ENCODE measurements around the gene SLC25A25.

DNA sequence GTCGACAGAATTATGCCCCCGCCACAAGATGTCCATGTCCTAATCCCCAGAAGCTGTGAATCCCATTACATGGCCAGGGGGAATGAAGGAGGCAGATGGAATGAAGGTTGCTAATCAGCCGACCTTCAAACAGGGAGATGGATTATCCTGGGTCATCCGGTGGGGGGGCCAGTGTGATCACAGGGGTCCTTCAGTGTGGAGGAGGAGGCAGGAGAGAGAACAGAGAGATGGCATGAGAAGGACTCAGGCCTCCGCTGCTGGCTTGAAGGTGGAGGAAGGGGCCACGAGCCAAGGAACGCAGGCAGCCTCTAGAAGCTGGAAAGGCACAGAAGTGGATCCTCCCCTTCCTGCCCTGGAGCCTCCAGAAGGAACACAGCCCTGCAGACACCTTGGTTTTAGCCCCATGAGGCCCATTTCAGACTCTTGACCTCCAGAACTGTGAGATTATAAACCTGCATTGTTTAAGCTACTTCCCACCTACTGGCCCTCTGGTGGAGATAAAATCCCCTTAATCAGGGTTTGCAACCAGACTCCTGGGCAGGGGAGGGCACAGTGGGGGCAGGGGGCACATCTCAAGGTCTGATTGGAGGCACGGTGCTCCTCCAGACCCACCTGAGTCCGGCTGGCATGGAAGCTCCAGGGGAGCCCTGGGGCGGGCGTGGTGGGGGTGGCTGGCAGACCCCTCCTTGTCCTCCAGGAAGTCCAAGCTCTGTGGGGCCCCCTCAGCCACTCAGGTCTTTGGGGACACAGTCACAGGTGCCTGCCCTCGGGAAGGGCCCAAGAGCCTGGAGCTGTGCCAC is 45.7 kb downstream of the SLC25A25 start:
- TF ChIP-seq REST (IDR thresholded peaks at IDR 0.05; ENCODE audit: insufficient read depth in 1 of 2, low read depth in 2 of 2, low read length in 1 of 2) (no peak), CTCF (IDR thresholded peaks at IDR 0.05) (no peak), POLR2AphosphoS5 (IDR thresholded peaks at IDR 0.05; ENCODE audit: low read depth, low read length) (no peak)
